SK-N-SH treated with all-trans-retinoic acid at 6 μM for 48 hours (cell line): ENCODE measurements around the gene MCM9.

ENCODE experiments used
- ATAC-seq: fragments of 200-7000 bp; cut with Tn5 transposase; 3 replicates; pipeline ENCODE4 v1.9.1; 2020; ENCODE audit warnings: mild to moderate bottlenecking, moderate library complexity
- BACH2 ChIP-seq: fragments of 250-450 bp; sonication (Bioruptor Pico); IDR thresholded peaks from 2 replicates; pipeline ENCODE4 v1.9.0; 2021; ENCODE audit warnings: mild to moderate bottlenecking, borderline replicate concordance
- CREB5 ChIP-seq: fragments of 250-450 bp; sonication (Bioruptor Pico); IDR thresholded peaks from 2 replicates; pipeline ENCODE4 v1.5.1; 2020; ENCODE audit warnings: low read depth, mild to moderate bottlenecking, moderate library complexity
- CSDC2 ChIP-seq: fragments of 250-450 bp; sonication (Bioruptor Pico); IDR thresholded peaks from 2 replicates; pipeline ENCODE4 v1.5.0; 2020; ENCODE audit warnings: mild to moderate bottlenecking, moderate library complexity
- CSRNP3 ChIP-seq: fragments of 250-450 bp; sonication (Bioruptor Pico); IDR thresholded peaks from 2 replicates; pipeline ENCODE4 v1.5.1; 2021; ENCODE audit warnings: mild to moderate bottlenecking, moderate library complexity
- ESRRG ChIP-seq: fragments of 250-450 bp; sonication (Bioruptor Pico); IDR thresholded peaks from 2 replicates; pipeline ENCODE4 v1.6.1; 2021; ENCODE audit warnings: mild to moderate bottlenecking
- GLIS3 ChIP-seq: fragments of 250-450 bp; sonication (Bioruptor Pico); IDR thresholded peaks from 2 replicates; pipeline ENCODE4 v1.5.0; 2020; ENCODE audit warnings: mild to moderate bottlenecking, moderate library complexity
- ISL1 ChIP-seq: fragments of 250-450 bp; sonication (Bioruptor Pico); IDR thresholded peaks from 2 replicates; pipeline ENCODE4 v2.1.2; 2022; ENCODE audit warnings: mild to moderate bottlenecking, moderate library complexity
- OSR1 ChIP-seq: fragments of 250-450 bp; sonication (Bioruptor Pico); IDR thresholded peaks from 2 replicates; pipeline ENCODE4 v1.8.0; 2022; ENCODE audit warnings: moderate library complexity, mild to moderate bottlenecking, inconsistent platforms
- PATZ1 ChIP-seq: fragments of 250-450 bp; sonication (Bioruptor Pico); IDR thresholded peaks from 2 replicates; pipeline ENCODE4 v1.8.0; 2020; ENCODE audit warnings: mild to moderate bottlenecking, moderate library complexity, borderline replicate concordance
- POU6F1 ChIP-seq: fragments of 250-450 bp; sonication (Bioruptor Pico); IDR thresholded peaks from 2 replicates; pipeline ENCODE4 v1.8.0; 2021; ENCODE audit warnings: low read depth, mild to moderate bottlenecking, moderate library complexity, borderline replicate concordance
- PPARA ChIP-seq: fragments of 250-450 bp; sonication (Bioruptor Pico); IDR thresholded peaks from 2 replicates; pipeline ENCODE4 v1.5.0; 2020; ENCODE audit warnings: mild to moderate bottlenecking, borderline replicate concordance
- RARB ChIP-seq: fragments of 250-450 bp; sonication (Bioruptor Pico); IDR thresholded peaks from 2 replicates; pipeline ENCODE4 v1.8.0; 2021; ENCODE audit warnings: mild to moderate bottlenecking, moderate library complexity
- SNAI2 ChIP-seq: fragments of 250-450 bp; sonication (Bioruptor Pico); IDR thresholded peaks from 2 replicates; pipeline ENCODE4 v1.5.0; 2020; ENCODE audit warnings: mild to moderate bottlenecking, moderate library complexity
- TCF4 ChIP-seq: fragments of 250-450 bp; sonication (Bioruptor Pico); IDR thresholded peaks from 2 replicates; pipeline ENCODE4 v1.8.0; 2021; ENCODE audit warnings: mild to moderate bottlenecking, moderate library complexity, borderline replicate concordance
- TOX ChIP-seq: fragments of 250-450 bp; sonication (Bioruptor Pico); IDR thresholded peaks from 2 replicates; pipeline ENCODE4 v1.8.0; 2021; ENCODE audit warnings: mild to moderate bottlenecking, moderate library complexity, borderline replicate concordance
- ZC3H10 ChIP-seq: fragments of 250-450 bp; sonication (Bioruptor Pico); IDR thresholded peaks from 2 replicates; pipeline ENCODE4 v1.5.1; 2021; ENCODE audit warnings: mild to moderate bottlenecking, moderate library complexity
- ZFP3 ChIP-seq: fragments of 250-450 bp; sonication (Bioruptor Pico); IDR thresholded peaks from 2 replicates; pipeline ENCODE4 v1.5.0; 2020; ENCODE audit warnings: mild to moderate bottlenecking, moderate library complexity
- ZFP30 ChIP-seq: fragments of 450-650 bp; formaldehyde crosslinking; IDR thresholded peaks from 2 replicates; pipeline ENCODE4 v1.5.0; 2022; ENCODE audit warnings: mild to moderate bottlenecking, moderate library complexity
- ZNF70 ChIP-seq: fragments of 450-650 bp; formaldehyde crosslinking; IDR thresholded peaks from 2 replicates; pipeline ENCODE4 v1.5.0; 2020; ENCODE audit warnings: mild to moderate bottlenecking, moderate library complexity
- ZNF8 ChIP-seq: fragments of 450-650 bp; formaldehyde crosslinking; IDR thresholded peaks from 2 replicates; pipeline ENCODE4 v1.5.0; 2020; ENCODE audit warnings: mild to moderate bottlenecking, moderate library complexity

The MCM9 gene

GRCh38 chr6:118892355-118892991 lies 42.5 kb downstream of the MCM9 start:
- TF ChIP-seq PATZ1 (no peak), OSR1 (CRISPR knock-in tag) (no peak), TOX (CRISPR knock-in tag) (no peak), ESRRG (CRISPR knock-in tag) (no peak), ZFP3 (CRISPR knock-in tag) (no peak), ZNF8 (no peak)
- no peak for ATAC-seq

GRCh38 chr6:118890997-118891790 lies 43.8 kb downstream of the MCM9 start:
- TF ChIP-seq SNAI2 (CRISPR knock-in tag) (no peak), ESRRG (CRISPR knock-in tag) (no peak), GLIS3 (CRISPR knock-in tag) (no peak), ZC3H10 (CRISPR knock-in tag) (no peak), ZNF8 (no peak), CREB5 (CRISPR knock-in tag) (no peak), ZFP3 (CRISPR knock-in tag) (no peak), BACH2 (CRISPR knock-in tag) (no peak), ZNF70 (CRISPR knock-in tag) (no peak), POU6F1 (no peak), RARB (CRISPR knock-in tag) (no peak), PPARA (CRISPR knock-in tag) (no peak), TCF4 (CRISPR knock-in tag) (no peak), PATZ1 (no peak), OSR1 (CRISPR knock-in tag) (no peak), ZFP30 (CRISPR knock-in tag) (no peak), CSDC2 (CRISPR knock-in tag) (no peak)
- TF ChIP-seq, all 23 proteins: peak for 0
- ATAC-seq = no peak

- TF ChIP-seq ZFP3 (CRISPR knock-in tag) (no peak), SNAI2 (CRISPR knock-in tag) (no peak), PPARA (CRISPR knock-in tag) (no peak), ZC3H10 (CRISPR knock-in tag) (no peak), ESRRG (CRISPR knock-in tag) (no peak), ZFP30 (CRISPR knock-in tag) (no peak), CSRNP3 (CRISPR knock-in tag) (no peak), ISL1 (peak; percentile 49; the same call in 1 of the 2 replicates), BACH2 (CRISPR knock-in tag) (no peak), OSR1 (CRISPR knock-in tag) (no peak), CSDC2 (CRISPR knock-in tag) (0 out of 2 replicates have a peak, but pooled peaks have one; percentile 42), TCF4 (CRISPR knock-in tag) (no peak)
These were observed 45.8 kb downstream of the MCM9 start for GRCh38 chr6:118889163-118889562.

More at GRCh38 chr6:118889163-118889562, 45.8 kb downstream of the MCM9 start:
- no peak for ATAC-seq
